NCI-H510A treated with DMSO at 0.1 percent for 48 hours (cell line): ENCODE measurements around the gene KCNF1.
A peak's percentile ranks its signal among the peaks of the same experiment; 100 is the strongest.

ENCODE experiments used
- DNase-seq: peaks from one replicate; lab custom pipeline; 2025; lab: John Stamatoyannopoulos, UW

KCNF1 gene, protein sequence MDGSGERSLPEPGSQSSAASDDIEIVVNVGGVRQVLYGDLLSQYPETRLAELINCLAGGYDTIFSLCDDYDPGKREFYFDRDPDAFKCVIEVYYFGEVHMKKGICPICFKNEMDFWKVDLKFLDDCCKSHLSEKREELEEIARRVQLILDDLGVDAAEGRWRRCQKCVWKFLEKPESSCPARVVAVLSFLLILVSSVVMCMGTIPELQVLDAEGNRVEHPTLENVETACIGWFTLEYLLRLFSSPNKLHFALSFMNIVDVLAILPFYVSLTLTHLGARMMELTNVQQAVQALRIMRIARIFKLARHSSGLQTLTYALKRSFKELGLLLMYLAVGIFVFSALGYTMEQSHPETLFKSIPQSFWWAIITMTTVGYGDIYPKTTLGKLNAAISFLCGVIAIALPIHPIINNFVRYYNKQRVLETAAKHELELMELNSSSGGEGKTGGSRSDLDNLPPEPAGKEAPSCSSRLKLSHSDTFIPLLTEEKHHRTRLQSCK

GRCh38 chr2:10911291-10912075, at the start of gene KCNF1:
Gene KCNF1 (plus strand): TSS chr2:10911934. CDS start chr2:10912427, 493 bp downstream.
- peak; percentile 64 for DNase-seq

DNA sequence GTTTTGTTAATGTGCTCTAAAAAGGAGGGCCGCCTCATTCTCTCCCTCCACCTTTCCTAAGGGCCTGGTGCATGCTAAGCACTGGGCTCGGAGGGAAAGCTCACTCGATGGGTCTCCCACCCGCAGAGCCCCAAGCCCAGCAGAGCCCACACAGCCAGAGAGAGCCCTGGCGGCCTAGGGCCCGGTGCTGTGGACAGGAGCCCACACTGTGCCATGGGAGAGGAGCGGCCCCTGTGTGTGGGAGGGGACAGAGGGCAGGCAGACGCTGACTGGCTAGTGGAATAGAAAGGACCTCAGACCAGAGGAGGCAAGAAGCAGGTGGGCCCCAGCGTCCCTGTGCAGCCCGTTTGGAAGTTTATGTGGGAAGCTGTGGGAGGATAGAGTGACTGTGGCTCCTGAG, 49.4 kb upstream of the KCNF1 start:
- no peak for DNase-seq

DNA sequence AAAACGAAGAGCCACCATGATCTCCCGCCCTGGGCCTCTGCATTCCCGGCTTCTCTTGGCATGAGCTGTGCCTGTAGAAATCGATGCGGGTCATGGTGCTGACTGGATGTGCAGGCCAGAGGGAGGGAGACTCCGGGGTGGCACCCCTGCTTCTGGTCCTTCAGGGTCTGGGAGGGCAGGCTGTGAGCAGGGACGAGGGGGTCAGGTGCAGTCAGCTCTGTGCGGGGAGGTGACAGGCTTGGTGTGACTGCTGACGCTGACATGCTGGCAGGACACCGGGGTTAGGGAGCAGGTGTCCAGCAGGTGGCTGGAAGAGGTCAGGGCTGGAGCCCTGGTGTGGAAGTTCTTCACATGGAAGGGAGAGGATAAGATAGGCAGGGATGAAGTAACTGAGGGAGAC, 48.7 kb upstream of the KCNF1 start:
- no peak for DNase-seq

DNA sequence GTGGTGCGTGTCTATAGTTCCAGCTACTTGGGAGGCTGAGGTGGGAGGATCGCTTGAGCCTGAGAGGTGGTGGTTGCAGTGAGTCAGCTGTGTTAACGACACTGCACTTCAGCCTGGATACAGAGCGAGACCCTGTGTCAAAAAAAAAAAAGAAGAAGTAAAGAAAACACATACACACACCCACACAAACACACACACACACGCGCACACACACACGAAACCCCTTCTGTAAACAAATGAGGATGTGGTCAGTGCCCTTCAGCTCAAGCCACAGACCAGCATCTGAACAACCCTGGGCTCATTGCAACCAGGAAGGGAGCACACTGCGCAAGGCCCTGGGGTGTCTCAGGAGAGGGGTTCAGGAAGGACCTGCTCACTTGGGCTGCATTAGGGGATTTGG, 47.9 kb upstream of the KCNF1 start:
- no peak for DNase-seq

- DNase-seq: no peak
These were observed 47.5 kb upstream of the KCNF1 start for GRCh38 chr2:10864251-10864650.

- no peak for DNase-seq
These were observed 46.7 kb upstream of the KCNF1 start for GRCh38 chr2:10864861-10865636.

DNA sequence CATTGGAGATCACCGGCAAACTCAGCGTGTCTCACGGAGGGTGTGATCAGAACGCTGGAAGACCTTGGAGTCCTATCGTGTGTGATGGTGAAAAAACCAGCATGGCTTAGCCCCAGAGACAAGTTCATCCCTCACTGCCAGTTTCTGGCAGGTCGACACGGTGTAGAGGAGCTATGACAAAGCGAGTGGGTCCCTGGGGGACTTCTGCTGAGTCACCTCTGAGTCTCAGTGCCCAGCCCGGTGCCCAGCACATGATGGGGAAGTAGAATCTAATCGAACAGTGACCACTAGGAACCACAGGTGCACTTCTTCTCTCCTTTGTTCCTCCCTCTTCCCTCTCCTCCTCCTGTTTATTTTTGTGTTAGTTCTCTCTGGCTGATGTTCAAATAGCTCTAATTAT, 45.9 kb upstream of the KCNF1 start:
- no peak for DNase-seq

- DNase-seq: no peak
These were observed 43.9 kb upstream of the KCNF1 start for GRCh38 chr2:10867692-10868420.

GRCh38 chr2:10868465-10869314, 43.0 kb upstream of the KCNF1 start:
- no peak for DNase-seq

- DNase-seq: no peak
These were observed 39.8 kb upstream of the KCNF1 start for GRCh38 chr2:10871978-10872377.

GRCh38 chr2:10873171-10873570, 38.6 kb upstream of the KCNF1 start:
- no peak for DNase-seq

DNA sequence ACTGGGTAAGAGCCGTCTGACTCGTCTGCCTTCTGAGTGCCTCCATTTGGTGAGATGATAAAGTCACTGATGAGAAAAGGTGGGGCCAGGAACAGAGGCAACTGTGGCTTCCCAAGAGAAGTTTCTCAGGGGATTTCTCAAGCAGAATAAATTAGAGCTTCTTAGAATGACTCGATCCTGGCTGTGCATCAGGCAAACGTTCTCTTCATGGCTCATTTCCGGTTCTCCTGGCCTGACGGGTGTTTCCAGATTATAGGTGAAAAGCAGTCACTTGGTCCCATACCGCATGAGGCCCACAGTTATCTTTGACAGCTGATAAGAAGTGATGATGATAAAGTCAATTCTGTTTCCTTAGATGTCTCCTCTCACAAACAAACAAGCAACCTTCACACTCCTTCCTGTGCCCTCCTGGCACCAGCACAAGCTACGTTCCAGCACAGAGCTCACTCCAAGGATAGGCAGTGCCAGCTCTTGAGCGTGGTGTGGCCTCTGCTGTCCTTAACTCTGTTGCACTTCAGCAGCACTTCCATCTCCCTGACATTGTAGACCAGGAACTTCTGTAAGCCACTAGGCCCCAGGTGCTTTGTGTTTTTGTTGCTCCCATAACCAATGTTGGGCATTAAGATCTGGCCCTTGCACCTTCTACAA, 37.8 kb upstream of the KCNF1 start:
- no peak for DNase-seq

DNA sequence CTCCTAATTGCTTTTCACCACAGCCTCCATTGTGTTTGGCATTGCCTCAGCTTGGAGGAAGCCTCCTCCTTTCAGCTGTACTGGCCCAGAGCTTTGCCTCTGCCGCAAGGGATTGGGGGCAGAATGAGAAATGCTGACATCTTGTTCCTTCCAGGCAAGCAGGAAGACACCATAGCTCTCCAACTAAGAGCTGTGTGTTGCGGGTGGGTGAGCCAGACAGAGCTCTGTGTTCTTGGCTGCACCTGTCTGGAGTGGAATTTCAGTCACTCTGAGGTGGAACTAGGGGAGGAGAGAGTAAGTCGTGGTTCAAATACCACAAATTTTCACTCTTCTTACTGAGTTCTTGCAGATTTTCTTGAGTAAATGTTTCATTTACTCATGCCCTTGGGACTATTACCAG, 36.6 kb upstream of the KCNF1 start:
- DNase-seq: no peak

DNA sequence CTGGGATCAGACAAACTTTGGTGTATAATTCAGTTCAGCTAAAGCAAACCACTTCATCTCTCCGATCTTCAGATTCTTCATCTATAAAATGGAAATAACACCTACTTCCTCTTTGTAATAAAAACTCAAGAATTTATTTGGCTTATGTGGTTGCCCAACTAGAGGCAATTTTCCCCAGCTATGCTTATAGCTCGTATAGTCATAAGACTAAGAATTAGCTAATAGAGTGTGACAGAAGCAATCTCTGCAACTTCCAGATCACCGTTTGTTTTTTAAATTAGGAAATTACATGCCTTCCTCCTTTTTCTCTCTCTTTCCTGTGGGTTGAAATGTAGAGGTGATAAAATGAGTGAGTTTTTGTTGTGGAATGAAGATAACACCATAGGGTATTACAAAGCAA, 35.3 kb upstream of the KCNF1 start:
- no peak for DNase-seq

GRCh38 chr2:10876963-10877362, 34.8 kb upstream of the KCNF1 start:
- DNase-seq: no peak

DNA sequence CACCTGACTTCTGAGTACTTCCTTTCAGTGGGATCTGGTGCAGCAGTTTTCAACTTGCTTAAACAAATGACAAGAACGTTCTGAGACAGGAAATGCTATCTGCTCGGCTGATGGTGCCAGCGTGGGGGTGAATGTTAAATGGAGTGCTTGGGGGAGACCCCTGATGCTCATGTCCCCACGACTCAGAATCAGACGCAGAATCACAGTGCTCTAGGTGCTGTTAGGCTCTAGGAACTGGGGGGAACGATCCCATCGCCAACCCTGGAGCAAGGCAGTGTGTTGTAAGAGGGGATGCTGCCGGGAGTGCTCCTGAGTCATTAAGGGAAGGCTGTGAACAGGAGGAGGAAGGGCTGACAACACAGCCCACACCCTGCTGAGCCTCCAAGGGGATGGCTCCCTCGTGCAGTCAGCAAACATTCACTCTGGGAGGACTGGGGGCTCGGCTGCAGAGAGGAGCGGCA, 34.1 kb upstream of the KCNF1 start:
- DNase-seq: no peak

- no peak for DNase-seq
These were observed 33.3 kb upstream of the KCNF1 start for GRCh38 chr2:10878268-10878915.

DNA sequence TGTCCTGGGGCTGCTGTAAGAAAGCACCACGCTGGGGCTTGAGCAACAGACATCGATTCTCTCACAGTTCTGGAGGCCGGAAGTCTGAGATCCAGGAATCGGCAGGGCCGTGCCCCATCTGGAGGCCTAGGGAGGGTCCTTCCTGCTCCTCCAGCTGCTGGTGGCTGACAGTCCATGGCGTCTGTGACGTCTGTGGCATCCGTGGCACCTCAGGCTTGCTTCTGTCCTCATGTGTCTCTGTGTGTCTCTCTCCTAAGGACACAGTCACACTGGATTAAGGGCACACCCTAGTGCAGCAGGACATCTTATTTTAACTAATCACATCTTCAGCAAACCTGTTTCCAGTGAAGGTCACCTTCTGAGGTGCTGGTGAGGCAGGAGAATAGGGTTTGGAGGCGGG, 32.6 kb upstream of the KCNF1 start:
- no peak for DNase-seq
